WTC11 (cell line): ENCODE data around the gene PGP. TPM values are rescaled to one million over a fixed set of nuclear protein-coding genes. Genes with fewer than 3 reads are reported as not detected.

ENCODE experiments used
- HMGA2 ChIP-seq: fragments of 250-450 bp; sonication (Bioruptor Pico); IDR thresholded peaks from 2 replicates; pipeline ENCODE4 v1.4.0; 2021; ENCODE audit warnings: mild to moderate bottlenecking, moderate library complexity
- JAZF1 ChIP-seq: fragments of 250-450 bp; sonication (Bioruptor Pico); IDR thresholded peaks from 2 replicates; pipeline ENCODE4 v1.9.0; 2021; ENCODE audit warnings: moderate library complexity, mild to moderate bottlenecking, inconsistent platforms
- JUN ChIP-seq: sonication (generic); formaldehyde crosslinking; IDR thresholded peaks from 2 replicates; pipeline ENCODE4 v1.8.0; 2023; ENCODE audit warnings: mild to moderate bottlenecking, missing genetic modification reagents
- MYBL2 ChIP-seq: sonication (generic); formaldehyde crosslinking; IDR thresholded peaks from 2 replicates; pipeline ENCODE4 v1.8.1; 2023; ENCODE audit warnings: mild to moderate bottlenecking, moderate library complexity, missing genetic modification reagents
- SP1 ChIP-seq: sonication (generic); formaldehyde crosslinking; conservative IDR thresholded peaks from 2 replicates; pipeline ENCODE4 v1.8.1; 2022; ENCODE audit warnings: missing genetic modification reagents
- TEAD4 ChIP-seq: sonication (generic); formaldehyde crosslinking; IDR thresholded peaks from 2 replicates; pipeline ENCODE4 v1.8.0; 2022; ENCODE audit warnings: mild to moderate bottlenecking, missing genetic modification reagents
- ZNF416 ChIP-seq: fragments of 250-450 bp; sonication (Bioruptor Pico); IDR thresholded peaks from 2 replicates; pipeline ENCODE4 v1.9.0; 2021; ENCODE audit warnings: mild to moderate bottlenecking, inconsistent platforms
- total RNA-seq: library from RNA; stranded (reverse); gene quantifications from 3 replicates; pipeline ENCODE4 v1.2.3, GENCODE V29; 2021
- TF ChIP-seq, protein P1 (sequence below): sonication (generic); formaldehyde crosslinking; IDR thresholded peaks from 2 replicates; pipeline ENCODE4 v1.8.0; 2023; ENCODE audit warnings: mild to moderate bottlenecking, missing genetic modification reagents
- TF ChIP-seq, protein P2 (sequence below): sonication (generic); formaldehyde crosslinking; IDR thresholded peaks from 2 replicates; pipeline ENCODE4 v1.8.0; 2022; ENCODE audit warnings: missing genetic modification reagents
- TF ChIP-seq, protein P3 (sequence below): sonication (generic); formaldehyde crosslinking; IDR thresholded peaks from 2 replicates; pipeline ENCODE4 v1.8.0; 2023; ENCODE audit warnings: missing genetic modification reagents, mild to moderate bottlenecking, borderline replicate concordance
- TF ChIP-seq, protein P4 (sequence below): fragments of 250-450 bp; sonication (Bioruptor Pico); IDR thresholded peaks from 2 replicates; pipeline ENCODE4 v1.9.0; 2021; ENCODE audit warnings: mild to moderate bottlenecking
- TF ChIP-seq, protein P5 (sequence below): sonication (generic); formaldehyde crosslinking; IDR thresholded peaks from 2 replicates; pipeline ENCODE4 v1.8.1; 2022; ENCODE audit warnings: missing genetic modification reagents, borderline replicate concordance
- TF ChIP-seq, protein P6 (sequence below): sonication (generic); formaldehyde crosslinking; conservative IDR thresholded peaks from 2 replicates; pipeline ENCODE4 v1.8.1; 2022; ENCODE audit warnings: mild to moderate bottlenecking, missing genetic modification reagents
- TF ChIP-seq, protein P7 (sequence below): sonication (generic); formaldehyde crosslinking; IDR thresholded peaks from 2 replicates; pipeline ENCODE4 v1.8.1; 2023; ENCODE audit warnings: mild to moderate bottlenecking, missing genetic modification reagents

PGP gene
- total RNA-seq, 1 experiment from 2014 or later: 39.5 TPM

DNA sequence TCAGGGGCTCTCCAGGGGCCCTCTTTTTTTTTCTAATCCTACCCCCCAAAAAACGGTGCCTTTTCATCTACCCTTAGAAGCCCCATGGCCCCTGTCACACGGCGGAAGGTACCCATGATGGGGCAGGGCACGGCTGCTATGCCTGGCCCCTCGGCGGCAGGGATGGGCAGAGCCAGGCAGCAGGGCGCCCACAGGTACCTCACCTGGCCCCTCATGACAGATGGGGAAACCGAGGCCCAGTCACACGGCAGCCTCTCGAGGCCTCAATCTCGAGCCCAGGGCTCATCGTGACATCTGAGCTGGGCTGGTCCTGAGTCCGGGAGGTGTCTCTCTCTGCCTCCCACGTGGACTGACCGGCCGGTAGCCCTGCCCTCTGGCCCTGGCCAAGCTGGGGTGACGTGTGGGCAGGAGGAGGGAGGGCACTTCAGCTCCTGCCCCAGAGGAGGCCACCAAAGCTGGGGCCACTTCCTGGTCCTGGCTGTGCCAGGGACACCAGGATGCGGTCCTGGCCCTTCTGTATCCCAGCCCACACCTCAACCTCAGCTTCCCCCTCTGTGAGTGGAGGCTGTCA, 47.5 kb downstream of the PGP start (continued):
- TF ChIP-seq, protein P1, sequence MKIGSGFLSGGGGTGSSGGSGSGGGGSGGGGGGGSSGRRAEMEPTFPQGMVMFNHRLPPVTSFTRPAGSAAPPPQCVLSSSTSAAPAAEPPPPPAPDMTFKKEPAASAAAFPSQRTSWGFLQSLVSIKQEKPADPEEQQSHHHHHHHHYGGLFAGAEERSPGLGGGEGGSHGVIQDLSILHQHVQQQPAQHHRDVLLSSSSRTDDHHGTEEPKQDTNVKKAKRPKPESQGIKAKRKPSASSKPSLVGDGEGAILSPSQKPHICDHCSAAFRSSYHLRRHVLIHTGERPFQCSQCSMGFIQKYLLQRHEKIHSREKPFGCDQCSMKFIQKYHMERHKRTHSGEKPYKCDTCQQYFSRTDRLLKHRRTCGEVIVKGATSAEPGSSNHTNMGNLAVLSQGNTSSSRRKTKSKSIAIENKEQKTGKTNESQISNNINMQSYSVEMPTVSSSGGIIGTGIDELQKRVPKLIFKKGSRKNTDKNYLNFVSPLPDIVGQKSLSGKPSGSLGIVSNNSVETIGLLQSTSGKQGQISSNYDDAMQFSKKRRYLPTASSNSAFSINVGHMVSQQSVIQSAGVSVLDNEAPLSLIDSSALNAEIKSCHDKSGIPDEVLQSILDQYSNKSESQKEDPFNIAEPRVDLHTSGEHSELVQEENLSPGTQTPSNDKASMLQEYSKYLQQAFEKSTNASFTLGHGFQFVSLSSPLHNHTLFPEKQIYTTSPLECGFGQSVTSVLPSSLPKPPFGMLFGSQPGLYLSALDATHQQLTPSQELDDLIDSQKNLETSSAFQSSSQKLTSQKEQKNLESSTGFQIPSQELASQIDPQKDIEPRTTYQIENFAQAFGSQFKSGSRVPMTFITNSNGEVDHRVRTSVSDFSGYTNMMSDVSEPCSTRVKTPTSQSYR (CRISPR knock-in tag): no peak
- TF ChIP-seq, protein P2, sequence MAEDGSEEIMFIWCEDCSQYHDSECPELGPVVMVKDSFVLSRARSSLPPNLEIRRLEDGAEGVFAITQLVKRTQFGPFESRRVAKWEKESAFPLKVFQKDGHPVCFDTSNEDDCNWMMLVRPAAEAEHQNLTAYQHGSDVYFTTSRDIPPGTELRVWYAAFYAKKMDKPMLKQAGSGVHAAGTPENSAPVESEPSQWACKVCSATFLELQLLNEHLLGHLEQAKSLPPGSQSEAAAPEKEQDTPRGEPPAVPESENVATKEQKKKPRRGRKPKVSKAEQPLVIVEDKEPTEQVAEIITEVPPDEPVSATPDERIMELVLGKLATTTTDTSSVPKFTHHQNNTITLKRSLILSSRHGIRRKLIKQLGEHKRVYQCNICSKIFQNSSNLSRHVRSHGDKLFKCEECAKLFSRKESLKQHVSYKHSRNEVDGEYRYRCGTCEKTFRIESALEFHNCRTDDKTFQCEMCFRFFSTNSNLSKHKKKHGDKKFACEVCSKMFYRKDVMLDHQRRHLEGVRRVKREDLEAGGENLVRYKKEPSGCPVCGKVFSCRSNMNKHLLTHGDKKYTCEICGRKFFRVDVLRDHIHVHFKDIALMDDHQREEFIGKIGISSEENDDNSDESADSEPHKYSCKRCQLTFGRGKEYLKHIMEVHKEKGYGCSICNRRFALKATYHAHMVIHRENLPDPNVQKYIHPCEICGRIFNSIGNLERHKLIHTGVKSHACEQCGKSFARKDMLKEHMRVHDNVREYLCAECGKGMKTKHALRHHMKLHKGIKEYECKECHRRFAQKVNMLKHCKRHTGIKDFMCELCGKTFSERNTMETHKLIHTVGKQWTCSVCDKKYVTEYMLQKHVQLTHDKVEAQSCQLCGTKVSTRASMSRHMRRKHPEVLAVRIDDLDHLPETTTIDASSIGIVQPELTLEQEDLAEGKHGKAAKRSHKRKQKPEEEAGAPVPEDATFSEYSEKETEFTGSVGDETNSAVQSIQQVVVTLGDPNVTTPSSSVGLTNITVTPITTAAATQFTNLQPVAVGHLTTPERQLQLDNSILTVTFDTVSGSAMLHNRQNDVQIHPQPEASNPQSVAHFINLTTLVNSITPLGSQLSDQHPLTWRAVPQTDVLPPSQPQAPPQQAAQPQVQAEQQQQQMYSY (CRISPR knock-in tag): no peak
- no peak for TF ChIP-seq SP1 (CRISPR knock-in tag)
- no peak for TF ChIP-seq HMGA2
- TF ChIP-seq JAZF1 (CRISPR knock-in tag): no peak
- TF ChIP-seq, protein P3, sequence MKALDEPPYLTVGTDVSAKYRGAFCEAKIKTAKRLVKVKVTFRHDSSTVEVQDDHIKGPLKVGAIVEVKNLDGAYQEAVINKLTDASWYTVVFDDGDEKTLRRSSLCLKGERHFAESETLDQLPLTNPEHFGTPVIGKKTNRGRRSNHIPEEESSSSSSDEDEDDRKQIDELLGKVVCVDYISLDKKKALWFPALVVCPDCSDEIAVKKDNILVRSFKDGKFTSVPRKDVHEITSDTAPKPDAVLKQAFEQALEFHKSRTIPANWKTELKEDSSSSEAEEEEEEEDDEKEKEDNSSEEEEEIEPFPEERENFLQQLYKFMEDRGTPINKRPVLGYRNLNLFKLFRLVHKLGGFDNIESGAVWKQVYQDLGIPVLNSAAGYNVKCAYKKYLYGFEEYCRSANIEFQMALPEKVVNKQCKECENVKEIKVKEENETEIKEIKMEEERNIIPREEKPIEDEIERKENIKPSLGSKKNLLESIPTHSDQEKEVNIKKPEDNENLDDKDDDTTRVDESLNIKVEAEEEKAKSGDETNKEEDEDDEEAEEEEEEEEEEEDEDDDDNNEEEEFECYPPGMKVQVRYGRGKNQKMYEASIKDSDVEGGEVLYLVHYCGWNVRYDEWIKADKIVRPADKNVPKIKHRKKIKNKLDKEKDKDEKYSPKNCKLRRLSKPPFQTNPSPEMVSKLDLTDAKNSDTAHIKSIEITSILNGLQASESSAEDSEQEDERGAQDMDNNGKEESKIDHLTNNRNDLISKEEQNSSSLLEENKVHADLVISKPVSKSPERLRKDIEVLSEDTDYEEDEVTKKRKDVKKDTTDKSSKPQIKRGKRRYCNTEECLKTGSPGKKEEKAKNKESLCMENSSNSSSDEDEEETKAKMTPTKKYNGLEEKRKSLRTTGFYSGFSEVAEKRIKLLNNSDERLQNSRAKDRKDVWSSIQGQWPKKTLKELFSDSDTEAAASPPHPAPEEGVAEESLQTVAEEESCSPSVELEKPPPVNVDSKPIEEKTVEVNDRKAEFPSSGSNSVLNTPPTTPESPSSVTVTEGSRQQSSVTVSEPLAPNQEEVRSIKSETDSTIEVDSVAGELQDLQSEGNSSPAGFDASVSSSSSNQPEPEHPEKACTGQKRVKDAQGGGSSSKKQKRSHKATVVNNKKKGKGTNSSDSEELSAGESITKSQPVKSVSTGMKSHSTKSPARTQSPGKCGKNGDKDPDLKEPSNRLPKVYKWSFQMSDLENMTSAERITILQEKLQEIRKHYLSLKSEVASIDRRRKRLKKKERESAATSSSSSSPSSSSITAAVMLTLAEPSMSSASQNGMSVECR: no peak
- TF ChIP-seq, protein P4, sequence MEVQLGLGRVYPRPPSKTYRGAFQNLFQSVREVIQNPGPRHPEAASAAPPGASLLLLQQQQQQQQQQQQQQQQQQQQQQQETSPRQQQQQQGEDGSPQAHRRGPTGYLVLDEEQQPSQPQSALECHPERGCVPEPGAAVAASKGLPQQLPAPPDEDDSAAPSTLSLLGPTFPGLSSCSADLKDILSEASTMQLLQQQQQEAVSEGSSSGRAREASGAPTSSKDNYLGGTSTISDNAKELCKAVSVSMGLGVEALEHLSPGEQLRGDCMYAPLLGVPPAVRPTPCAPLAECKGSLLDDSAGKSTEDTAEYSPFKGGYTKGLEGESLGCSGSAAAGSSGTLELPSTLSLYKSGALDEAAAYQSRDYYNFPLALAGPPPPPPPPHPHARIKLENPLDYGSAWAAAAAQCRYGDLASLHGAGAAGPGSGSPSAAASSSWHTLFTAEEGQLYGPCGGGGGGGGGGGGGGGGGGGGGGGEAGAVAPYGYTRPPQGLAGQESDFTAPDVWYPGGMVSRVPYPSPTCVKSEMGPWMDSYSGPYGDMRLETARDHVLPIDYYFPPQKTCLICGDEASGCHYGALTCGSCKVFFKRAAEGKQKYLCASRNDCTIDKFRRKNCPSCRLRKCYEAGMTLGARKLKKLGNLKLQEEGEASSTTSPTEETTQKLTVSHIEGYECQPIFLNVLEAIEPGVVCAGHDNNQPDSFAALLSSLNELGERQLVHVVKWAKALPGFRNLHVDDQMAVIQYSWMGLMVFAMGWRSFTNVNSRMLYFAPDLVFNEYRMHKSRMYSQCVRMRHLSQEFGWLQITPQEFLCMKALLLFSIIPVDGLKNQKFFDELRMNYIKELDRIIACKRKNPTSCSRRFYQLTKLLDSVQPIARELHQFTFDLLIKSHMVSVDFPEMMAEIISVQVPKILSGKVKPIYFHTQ (CRISPR knock-in tag): no peak
- TF ChIP-seq, protein P5, sequence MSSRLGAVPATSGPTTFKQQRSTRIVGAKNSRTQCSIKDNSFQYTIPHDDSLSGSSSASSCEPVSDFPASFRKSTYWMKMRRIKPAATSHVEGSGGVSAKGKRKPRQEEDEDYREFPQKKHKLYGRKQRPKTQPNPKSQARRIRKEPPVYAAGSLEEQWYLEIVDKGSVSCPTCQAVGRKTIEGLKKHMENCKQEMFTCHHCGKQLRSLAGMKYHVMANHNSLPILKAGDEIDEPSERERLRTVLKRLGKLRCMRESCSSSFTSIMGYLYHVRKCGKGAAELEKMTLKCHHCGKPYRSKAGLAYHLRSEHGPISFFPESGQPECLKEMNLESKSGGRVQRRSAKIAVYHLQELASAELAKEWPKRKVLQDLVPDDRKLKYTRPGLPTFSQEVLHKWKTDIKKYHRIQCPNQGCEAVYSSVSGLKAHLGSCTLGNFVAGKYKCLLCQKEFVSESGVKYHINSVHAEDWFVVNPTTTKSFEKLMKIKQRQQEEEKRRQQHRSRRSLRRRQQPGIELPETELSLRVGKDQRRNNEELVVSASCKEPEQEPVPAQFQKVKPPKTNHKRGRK (CRISPR knock-in tag): no peak
- no peak for TF ChIP-seq MYBL2 (CRISPR knock-in tag)
- TF ChIP-seq, protein P6, sequence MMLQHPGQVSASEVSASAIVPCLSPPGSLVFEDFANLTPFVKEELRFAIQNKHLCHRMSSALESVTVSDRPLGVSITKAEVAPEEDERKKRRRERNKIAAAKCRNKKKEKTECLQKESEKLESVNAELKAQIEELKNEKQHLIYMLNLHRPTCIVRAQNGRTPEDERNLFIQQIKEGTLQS (CRISPR knock-in tag): no peak
- no peak for TF ChIP-seq TEAD4 (CRISPR knock-in tag)
- TF ChIP-seq, protein P7, sequence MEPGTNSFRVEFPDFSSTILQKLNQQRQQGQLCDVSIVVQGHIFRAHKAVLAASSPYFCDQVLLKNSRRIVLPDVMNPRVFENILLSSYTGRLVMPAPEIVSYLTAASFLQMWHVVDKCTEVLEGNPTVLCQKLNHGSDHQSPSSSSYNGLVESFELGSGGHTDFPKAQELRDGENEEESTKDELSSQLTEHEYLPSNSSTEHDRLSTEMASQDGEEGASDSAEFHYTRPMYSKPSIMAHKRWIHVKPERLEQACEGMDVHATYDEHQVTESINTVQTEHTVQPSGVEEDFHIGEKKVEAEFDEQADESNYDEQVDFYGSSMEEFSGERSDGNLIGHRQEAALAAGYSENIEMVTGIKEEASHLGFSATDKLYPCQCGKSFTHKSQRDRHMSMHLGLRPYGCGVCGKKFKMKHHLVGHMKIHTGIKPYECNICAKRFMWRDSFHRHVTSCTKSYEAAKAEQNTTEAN (CRISPR knock-in tag): no peak
- no peak for TF ChIP-seq JUN (CRISPR knock-in tag)
- no peak for TF ChIP-seq ZNF416 (CRISPR knock-in tag)
- TF ChIP-seq, all 79 proteins: peak for 0
